Spinal cord (tissue), 10 donors: ENCODE data around the gene HYCC1. TPM values are rescaled to one million over a fixed set of nuclear protein-coding genes. Genes with fewer than 3 reads are reported as not detected.
A peak's percentile ranks its signal among the peaks of the same experiment; 100 is the strongest.
"Not testable (repeated sequence)": the region's sequence is repeated elsewhere in the genome, so short reads cannot be mapped to it uniquely, and the experiment has no call there.

ENCODE experiments used
- DNase-seq, 6 donors: peaks; one replicate each; pipeline versions ENCODE4 v3.0.0 to v3.0.0-alpha.2; 2013 to 2015; ENCODE audit warnings: low spot score in 6 of 6, low read depth in 4 of 6
- H3K27ac ChIP-seq: one replicate; pipeline ENCODE4 v1.5.1; 2013; ENCODE audit warnings: low read depth, low read length, control low read depth
- H3K27me3 ChIP-seq: one replicate; pipeline ENCODE4 v1.6.1; 2013; ENCODE audit warnings: low read length; ENCODE audit not compliant: control insufficient read depth, insufficient read depth
- H3K36me3 ChIP-seq: one replicate; pipeline ENCODE4 v1.6.1; 2013; ENCODE audit warnings: low read length; ENCODE audit not compliant: control insufficient read depth, insufficient read depth
- H3K4me1 ChIP-seq: one replicate; pipeline ENCODE4 v1.6.1; 2013; ENCODE audit warnings: low read length; ENCODE audit not compliant: control insufficient read depth, insufficient read depth
- H3K4me3 ChIP-seq: one replicate; pipeline ENCODE4 v1.5.1; 2013; ENCODE audit warnings: low read depth, low read length, control low read depth
- H3K9me3 ChIP-seq: one replicate; pipeline ENCODE4 v1.6.1; 2013; ENCODE audit warnings: low read length; ENCODE audit not compliant: control insufficient read depth, insufficient read depth
- WGBS: methylation state at CpG from one replicate; pipeline ENCODE4 v1.1.5; 2013; ENCODE audit warnings: missing lambda C conversion rate; ENCODE audit not compliant: insufficient coverage; 5-methylcytosine and 5-hydroxymethylcytosine counted together
- long read RNA-seq, 4 donors: transcript quantifications; one replicate each; lab custom pipeline, GENCODE V29; 2026
- polyA plus RNA-seq, 2 donors: library from polyadenylated mRNA; unstranded; fragments of 120-200 nt; gene quantifications; one replicate each; pipeline ENCODE4 v1.2.1, GENCODE V29; 2013; ENCODE audit not compliant: insufficient read length in 2 of 2
- total RNA-seq, 2 donors: library from RNA; depleted of rRNA in 1 of 2; stranded (reverse); fragments of 120-200 nt in 1 of 2; fragments of >200 nt in 1 of 2; gene quantifications; one replicate each; pipeline versions ENCODE4 v1.2.3 to v1.2.4, GENCODE V29; 2013 to 2014
- donor health status: healthy.

HYCC1 gene
- total RNA-seq (10 to 100 TPM; 27.2 to 52.7 TPM), polyA plus RNA-seq (10 to 100 TPM; 15.9 to 27.1 TPM)
- long read RNA-seq, donor 1, full-length matches to known transcripts: 6 of 6 reads
- long read RNA-seq, donor 1, partial matches to known transcripts: 0 of 6 reads
- long read RNA-seq, donor 1, other reads (novel, unspliced or antisense): 0 of 6 reads
- long read RNA-seq, donor 2, full-length matches to known transcripts: 2 of 2 reads
- long read RNA-seq, donor 2, partial matches to known transcripts: 0 of 2 reads
- long read RNA-seq, donor 2, other reads (novel, unspliced or antisense): 0 of 2 reads
- long read RNA-seq, donor 3, full-length matches to known transcripts: 9 of 14 reads
- long read RNA-seq, donor 3, partial matches to known transcripts: 5 of 14 reads
- long read RNA-seq, donor 3, other reads (novel, unspliced or antisense): 0 of 14 reads
- long read RNA-seq, donor 4, full-length matches to known transcripts: 12 of 12 reads
- long read RNA-seq, donor 4, partial matches to known transcripts: 0 of 12 reads
- long read RNA-seq, donor 4, other reads (novel, unspliced or antisense): 0 of 12 reads

DNA sequence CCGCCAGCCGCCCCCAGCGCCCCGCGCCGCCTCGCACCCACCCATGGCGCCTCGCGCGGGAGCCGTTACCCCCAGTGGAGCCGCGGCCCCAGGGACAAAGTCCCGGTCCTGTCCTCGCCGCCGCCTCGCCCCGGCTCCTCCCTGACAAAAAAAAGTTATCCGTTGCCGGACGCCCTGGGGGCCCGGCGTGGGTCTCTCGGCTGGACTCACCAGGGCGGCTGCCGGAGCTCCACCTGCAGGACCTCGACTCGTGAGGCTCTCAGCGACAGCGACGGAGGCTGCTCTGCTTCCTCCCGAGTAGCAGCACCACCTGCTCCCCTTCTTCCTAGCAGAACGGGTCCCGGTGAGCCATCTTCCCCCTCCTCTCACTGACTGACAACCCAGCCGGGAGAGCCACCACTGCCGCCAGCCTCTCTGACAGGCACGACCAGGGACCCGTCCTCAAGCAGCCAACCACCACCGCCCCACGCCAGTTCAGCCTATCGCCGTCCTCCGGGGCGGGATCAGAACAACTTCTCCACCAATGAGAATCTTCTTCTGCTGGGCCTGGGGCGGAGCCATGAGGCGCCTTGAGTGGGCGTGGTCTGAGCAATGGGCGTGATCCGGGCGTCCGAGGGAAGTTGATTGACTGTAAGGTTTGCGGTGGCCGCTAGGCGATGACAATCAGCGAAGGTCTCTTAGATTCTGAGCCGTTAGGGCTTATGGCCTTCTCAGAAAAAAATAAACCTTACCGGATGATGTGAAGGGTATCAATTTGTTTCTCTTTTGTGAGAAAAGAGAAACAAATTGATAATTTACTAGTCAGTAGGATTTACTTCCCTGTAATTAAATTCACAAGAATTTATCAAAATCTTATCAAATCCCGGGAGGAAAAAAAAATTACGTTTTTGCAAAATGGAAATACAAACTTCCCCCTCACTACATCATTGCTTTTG is at the start of gene HYCC1:
HYCC1 (minus strand) TSS at position 416 of the 935 bp plus-strand sequence. CDS start 23,019 bp downstream, outside the sequence.
- WGBS: under 1% methylated on average over 53 of the region's 61 CpGs
- Histone ChIP-seq H3K4me1 (no peaks in the 10 kb centered on the region), H3K9me3 (no peaks in the 10 kb centered on the region), H3K4me3 (peak within 1 kb of the TSS; percentile 88), H3K27me3 (no peaks in the 10 kb centered on the region), H3K36me3 (no peaks in the 10 kb centered on the region), H3K27ac (peak within 1 kb of the TSS; percentile 84)
- DNase-seq: peak; percentile 94 to 100 (median 97)

DNA sequence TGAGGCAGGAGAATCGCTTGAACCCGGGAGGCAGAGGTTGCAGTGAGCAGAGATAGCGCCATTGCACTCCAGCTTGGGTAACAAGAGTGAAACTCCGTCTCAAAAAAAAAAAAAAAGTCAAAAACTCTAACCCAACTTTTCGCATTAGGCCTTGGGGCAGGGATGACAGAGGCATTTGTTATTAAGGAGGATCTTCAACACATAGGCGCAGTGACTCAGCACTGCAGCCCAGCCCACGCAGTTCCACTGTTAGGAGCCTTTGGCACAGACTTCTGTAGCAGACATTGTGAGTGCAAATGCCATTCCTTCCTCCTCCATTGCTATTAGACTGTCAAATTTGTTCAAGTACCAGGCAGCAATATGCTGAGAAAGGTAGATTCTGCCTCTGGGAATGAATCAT is 48.5 kb upstream of the HYCC1 start:
- no peaks in the 10 kb centered on the region for H3K27me3 ChIP-seq
- WGBS: 90% methylated on average over 3 of the region's 7 CpGs
- H3K27ac ChIP-seq: no peak overlapping the region
- H3K9me3 ChIP-seq: no peaks in the 10 kb centered on the region
- H3K36me3 ChIP-seq: no peaks in the 10 kb centered on the region
- no peak for DNase-seq
- H3K4me3 ChIP-seq: no peak overlapping the region
- no peaks in the 10 kb centered on the region for H3K4me1 ChIP-seq

DNA sequence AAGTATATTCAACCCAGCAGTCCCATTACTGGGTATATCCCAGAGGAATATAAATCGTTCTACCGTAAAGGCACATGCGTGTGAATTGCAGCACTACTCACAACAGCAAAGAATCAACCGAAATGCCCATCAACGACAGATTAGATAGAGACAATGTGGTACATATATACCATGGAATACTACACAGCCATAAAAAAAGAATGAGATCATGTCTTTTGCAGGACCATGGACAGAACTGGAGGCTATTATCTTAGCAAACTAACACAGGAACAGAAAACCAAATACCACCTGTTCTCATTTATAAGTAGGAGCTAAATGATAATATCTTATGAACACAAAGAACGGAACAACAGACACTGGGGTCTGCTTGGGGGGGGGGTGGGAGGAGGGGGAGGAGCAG is 47.4 kb upstream of the HYCC1 start:
- Histone ChIP-seq H3K4me1 (no peaks in the 10 kb centered on the region), H3K27ac (no peak overlapping the region), H3K9me3 (no peaks in the 10 kb centered on the region), H3K36me3 (no peaks in the 10 kb centered on the region), H3K27me3 (no peaks in the 10 kb centered on the region), H3K4me3 (no peak overlapping the region)
- WGBS: 100% methylated on average over 1 of the region's 6 CpGs
- no peak for DNase-seq

DNA sequence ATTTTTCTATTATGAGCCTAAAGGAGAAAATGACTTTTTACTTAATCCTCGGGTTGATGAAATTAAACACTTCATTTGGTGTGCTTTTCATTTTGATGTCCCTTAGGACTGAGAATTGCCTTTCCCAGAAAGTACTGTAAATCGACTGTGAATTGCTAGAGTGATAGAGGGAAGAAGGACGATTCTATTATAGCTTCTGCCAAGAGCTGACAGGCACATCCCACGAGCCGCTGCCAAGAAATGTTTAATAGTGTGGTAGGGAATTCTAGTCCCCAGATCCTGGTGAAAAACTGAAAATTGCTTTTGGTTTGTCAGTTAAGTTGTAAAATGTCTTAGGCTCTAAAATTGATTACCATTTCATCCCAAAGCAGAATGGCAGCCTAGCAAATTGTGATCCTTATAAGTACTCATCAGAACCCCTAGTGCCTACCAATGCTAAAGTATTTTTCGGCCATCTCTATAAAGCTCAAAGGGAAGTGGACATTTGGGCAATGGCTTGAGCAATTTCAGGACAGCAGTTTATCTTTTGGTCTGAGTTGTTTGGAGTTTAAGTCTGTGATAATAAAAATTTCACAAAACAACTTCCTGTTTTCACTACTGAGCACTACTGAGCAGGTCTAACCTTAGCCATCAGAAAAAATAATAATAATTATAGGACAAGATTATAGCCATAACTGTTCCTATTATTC is 44.6 kb upstream of the HYCC1 start:
- DNase-seq: peak in 2 of 6 donors; percentile 45 to 84
- 6% methylated on average over 2 of the region's 6 CpGs for WGBS
- Histone ChIP-seq H3K27me3 (no peaks in the 10 kb centered on the region), H3K4me3 (no peak overlapping the region), H3K27ac (no peak overlapping the region), H3K4me1 (no peaks in the 10 kb centered on the region), H3K9me3 (no peaks in the 10 kb centered on the region), H3K36me3 (no peaks in the 10 kb centered on the region)

DNA sequence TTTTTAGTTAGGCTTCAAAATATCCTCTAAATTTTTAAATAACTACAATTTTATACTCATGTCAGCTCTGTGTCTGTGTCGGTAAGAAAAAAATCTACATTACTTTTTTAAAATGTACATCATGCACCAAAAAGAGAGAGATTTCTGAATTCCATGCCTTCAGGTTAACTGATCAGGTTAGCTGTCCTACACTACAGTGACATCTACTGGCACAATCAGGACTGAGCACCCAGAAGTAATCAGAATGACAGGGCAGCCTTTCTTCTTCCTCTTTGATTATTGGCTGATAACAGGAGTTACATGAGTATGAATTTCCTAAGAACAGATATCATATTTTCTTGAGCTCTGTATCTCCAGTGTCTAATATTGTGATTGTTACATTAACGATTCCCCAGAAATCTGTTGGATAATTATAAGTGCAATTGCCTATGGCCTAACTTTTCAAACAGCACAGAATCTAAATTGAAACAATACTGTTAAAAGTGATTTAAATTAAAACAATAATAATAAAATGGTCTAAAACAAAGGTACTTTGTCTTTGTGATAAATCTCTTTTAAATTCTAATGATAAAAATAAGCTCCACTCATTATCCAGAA is 41.8 kb upstream of the HYCC1 start:
- H3K36me3 ChIP-seq: no peaks in the 10 kb centered on the region
- H3K27me3 ChIP-seq: no peaks in the 10 kb centered on the region
- H3K9me3 ChIP-seq: no peaks in the 10 kb centered on the region
- peak; percentile 26 to 92 (median 53) for DNase-seq
- WGBS: no CpG with 5 or more reads among the region's 2 CpGs
- H3K4me3 ChIP-seq: no peak overlapping the region
- no peaks in the 10 kb centered on the region for H3K4me1 ChIP-seq
- H3K27ac ChIP-seq: no peak overlapping the region

DNA sequence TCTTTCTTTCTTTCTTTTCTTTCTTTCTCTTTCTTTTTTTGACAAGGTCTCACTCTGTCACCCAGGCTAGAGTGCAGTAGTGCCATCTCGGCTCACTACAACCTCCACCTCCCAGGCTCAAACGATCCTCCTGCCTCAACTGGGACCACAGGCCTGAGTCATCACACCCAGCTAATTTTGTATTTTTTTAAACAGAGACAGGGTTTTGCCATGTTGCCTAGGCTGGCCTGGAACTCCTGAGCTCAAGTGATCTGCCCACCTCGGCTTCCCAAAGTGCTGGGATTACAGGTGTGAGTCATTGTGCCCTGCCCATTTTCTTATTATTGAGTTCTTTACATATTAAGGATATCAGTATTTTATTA is 37.2 kb upstream of the HYCC1 start:
- not testable (repeated sequence) for DNase-seq, H3K4me3 ChIP-seq, H3K36me3 ChIP-seq, H3K4me1 ChIP-seq, H3K9me3 ChIP-seq, H3K27me3 ChIP-seq, H3K27ac ChIP-seq
- WGBS: no CpG with 5 or more reads among the region's 3 CpGs

DNA sequence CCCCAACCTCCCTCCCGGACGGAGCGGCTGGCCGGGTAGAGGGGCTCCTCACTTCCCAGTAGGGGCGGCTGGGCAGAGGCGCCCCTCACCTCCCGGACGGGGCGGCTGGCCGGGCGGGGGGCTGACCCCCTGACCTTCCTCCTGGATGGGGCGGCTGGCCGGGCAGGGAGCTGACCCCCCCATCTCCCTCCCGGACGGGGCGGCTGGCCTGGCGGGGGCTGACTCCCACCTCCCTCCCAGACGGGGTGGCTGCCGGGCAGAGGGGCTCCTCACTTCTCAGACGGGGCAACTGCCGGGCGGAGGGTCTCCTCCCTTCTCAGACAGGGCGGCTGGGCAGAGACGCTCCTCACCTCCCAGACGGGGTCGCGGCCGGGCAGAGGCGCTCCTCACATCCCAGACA is 32.4 kb upstream of the HYCC1 start:
- not testable (repeated sequence) for H3K36me3 ChIP-seq, H3K4me3 ChIP-seq, H3K27me3 ChIP-seq, H3K27ac ChIP-seq, H3K9me3 ChIP-seq, DNase-seq, H3K4me1 ChIP-seq
- WGBS: 95% methylated on average over 21 of the region's 29 CpGs

DNA sequence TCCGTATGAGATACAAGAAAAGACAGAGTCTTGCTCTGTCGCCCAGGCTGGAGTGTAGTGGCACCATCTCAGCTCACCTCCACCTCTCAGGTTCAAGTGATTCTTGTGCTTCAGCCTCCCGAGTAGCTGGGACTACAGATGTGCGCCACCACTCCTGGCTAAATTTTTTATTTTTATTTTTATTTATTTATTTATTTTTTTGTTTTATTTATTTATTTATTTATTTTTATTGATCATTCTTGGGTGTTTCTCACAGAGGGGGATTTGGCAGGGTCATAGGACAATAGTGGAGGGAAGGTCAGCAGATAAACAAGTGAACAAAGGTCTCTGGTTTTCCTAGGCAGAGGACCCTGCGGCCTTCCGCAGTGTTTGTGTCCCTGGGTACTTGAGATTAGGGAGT is 31.2 kb upstream of the HYCC1 start:
- not testable (repeated sequence) for H3K27ac ChIP-seq, H3K27me3 ChIP-seq, H3K36me3 ChIP-seq, H3K4me3 ChIP-seq, DNase-seq, H3K9me3 ChIP-seq, H3K4me1 ChIP-seq
- WGBS: no CpG with 5 or more reads among the region's 6 CpGs

DNA sequence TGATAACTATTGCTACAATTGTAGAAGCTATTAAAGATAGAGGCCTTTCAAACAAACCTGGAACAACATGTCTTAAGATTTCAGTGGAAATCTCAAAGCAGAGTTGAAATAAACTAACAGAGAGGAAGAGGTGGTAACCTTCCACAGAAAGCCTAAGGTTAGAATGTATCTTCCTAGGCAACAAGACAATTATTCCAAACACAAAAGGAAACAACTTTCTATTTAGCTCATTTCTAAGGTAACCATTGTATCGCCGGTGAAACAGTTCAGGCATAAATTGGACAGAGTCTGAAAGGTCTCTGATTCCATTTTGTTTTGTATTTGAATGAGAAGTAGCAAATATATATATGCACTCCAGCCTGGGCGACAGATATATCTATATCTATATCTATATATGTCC is 30.7 kb upstream of the HYCC1 start:
- no peak for DNase-seq
- H3K4me1 ChIP-seq: no peaks in the 10 kb centered on the region
- WGBS: no CpG with 5 or more reads among the region's 3 CpGs
- no peak overlapping the region for H3K27ac ChIP-seq
- H3K36me3 ChIP-seq: no peaks in the 10 kb centered on the region
- no peaks in the 10 kb centered on the region for H3K27me3 ChIP-seq
- H3K9me3 ChIP-seq: no peaks in the 10 kb centered on the region
- H3K4me3 ChIP-seq: no peak overlapping the region
